SK-N-SH (cell line): ENCODE measurements around the gene GAB2. TPM values are rescaled to one million over a fixed set of nuclear protein-coding genes. Genes with fewer than 3 reads are reported as not detected.

Source experiments
- CTCF ChIA-PET: fragments of 300-600, 350-600 bp; formaldehyde crosslinking; extraction: SDS; loops from one replicate; lab custom pipeline; 2021; lab: Yijun Ruan, JAX
- POLR2A ChIA-PET: fragments of 350-600 bp; sonication (Branson Sonifier 250); formaldehyde crosslinking; extraction: SDS; loops from one replicate; lab custom pipeline; 2020; ENCODE audit warnings: antibody characterized with exemption, inconsistent platforms; lab: Yijun Ruan, JAX
- DNase-seq: peaks from one replicate; pipeline ENCODE4 v3.0.0; 2012
- H2AFZ ChIP-seq: fragments of 200-600 bp; sonication (generic); 2 replicates; pipeline ENCODE4 v1.8.1; 2016; ENCODE audit warnings: antibody characterized with exemption, mild to moderate bottlenecking, low read depth
- H3F3A ChIP-seq: fragments of 200-600 bp; sonication (generic); replicated peaks from 2 replicates; pipeline ENCODE3; 2016; ENCODE audit warnings: antibody characterized with exemption, mild to moderate bottlenecking; ENCODE audit not compliant: insufficient read depth
- H3K27ac ChIP-seq, 2 experiments: fragments of 200-500 bp in 1 of 2; fragments of 200-600 bp in 1 of 2; sonication (Bioruptor generic) in 1 of 2; sonication (generic), shearing (Covaris generic) in 1 of 2; 2 replicates each; pipeline versions ENCODE4 v1.5.1 to v1.6.1; 2014 to 2016; ENCODE audit warnings: low read depth in 2 of 2, inconsistent platforms in 1 of 2, low read length in 1 of 2, mild to moderate bottlenecking in 1 of 2, mixed read lengths in 1 of 2
- H3K27me3 ChIP-seq: fragments of 200-600 bp; sonication (generic), shearing (Covaris generic); 2 replicates; pipeline ENCODE4 v1.6.1; 2016; ENCODE audit warnings: mixed run types; ENCODE audit not compliant: insufficient read depth
- H3K36me3 ChIP-seq, 2 experiments: fragments of 200-500 bp in 1 of 2; fragments of 200-600 bp in 1 of 2; sonication (Bioruptor generic) in 1 of 2; sonication (generic) in 1 of 2; replicated peaks in 1 of 2; 2 replicates each; pipeline versions ENCODE3 to v1.5.1; 2014 to 2016; ENCODE audit warnings: low read length in 1 of 2, mild to moderate bottlenecking in 1 of 2; ENCODE audit not compliant: insufficient read depth in 2 of 2, control insufficient read depth in 1 of 2
- H3K4me1 ChIP-seq, 2 experiments: fragments of 200-500 bp in 1 of 2; fragments of 200-600 bp in 1 of 2; sonication (Bioruptor generic) in 1 of 2; sonication (generic), shearing (Covaris generic) in 1 of 2; 2 replicates each; pipeline versions ENCODE4 v1.5.1 to v1.6.1; 2014 to 2016; ENCODE audit warnings: low read depth in 1 of 2, low read length in 1 of 2, mixed run types in 1 of 2; ENCODE audit not compliant: insufficient read depth in 2 of 2, control insufficient read depth in 1 of 2
- H3K4me2 ChIP-seq: fragments of 200-600 bp; sonication (generic), shearing (Covaris generic); 2 replicates; pipeline ENCODE4 v1.6.1; 2017; ENCODE audit warnings: mixed run types
- H3K4me3 ChIP-seq, 2 experiments: fragments of 200-500 bp in 1 of 2; fragments of 200-600 bp in 1 of 2; sonication (Bioruptor generic) in 1 of 2; sonication (generic), shearing (Covaris generic) in 1 of 2; 2 replicates each; pipeline versions ENCODE4 v1.5.1 to v1.8.1; 2014 to 2016; ENCODE audit warnings: low read depth in 2 of 2, inconsistent platforms in 1 of 2, low read length in 1 of 2, mild to moderate bottlenecking in 1 of 2, mixed read lengths in 1 of 2, moderate library complexity in 1 of 2
- H3K79me2 ChIP-seq: fragments of 200-600 bp; sonication (generic); 2 replicates; pipeline ENCODE4 v1.8.1; 2017; ENCODE audit warnings: mild to moderate bottlenecking; ENCODE audit not compliant: insufficient read depth
- H3K9ac ChIP-seq: fragments of 200-600 bp; sonication (generic); 2 replicates; pipeline ENCODE4 v1.6.1; 2017; ENCODE audit warnings: mixed run types
- H3K9me2 ChIP-seq: fragments of 200-600 bp; sonication (generic); 2 replicates; pipeline ENCODE4 v1.6.1; 2017; ENCODE audit warnings: mixed run types
- H3K9me3 ChIP-seq: fragments of 200-600 bp; sonication (generic); 2 replicates; pipeline ENCODE4 v1.6.1; 2017; ENCODE audit warnings: mixed run types, mild to moderate bottlenecking, moderate library complexity
- H4K20me1 ChIP-seq: fragments of 200-600 bp; sonication (generic); 2 replicates; pipeline ENCODE4 v1.6.1; 2017; ENCODE audit warnings: mild to moderate bottlenecking, mixed run types; ENCODE audit not compliant: insufficient read depth
- ELF1 ChIP-seq: IDR thresholded peaks from 2 replicates; pipeline ENCODE4 v1.4.0; 2012
- EZH2phosphoT487 ChIP-seq: fragments of 200-600 bp; sonication (generic); IDR thresholded peaks from 2 replicates; pipeline ENCODE4 v1.6.1; 2017; ENCODE audit warnings: low read depth, mixed run types, mild to moderate bottlenecking, antibody characterized with exemption, moderate library complexity, borderline replicate concordance
- FOXM1 ChIP-seq: IDR thresholded peaks from 2 replicates; pipeline ENCODE4 v1.4.0; 2012; ENCODE audit warnings: low read depth, mild to moderate bottlenecking
- GATA2 ChIP-seq: sonication (generic); formaldehyde crosslinking; IDR thresholded peaks from 2 replicates; pipeline ENCODE4 v1.5.0; 2020; ENCODE audit warnings: mild to moderate bottlenecking, missing genetic modification reagents
- JUND ChIP-seq: IDR thresholded peaks from 2 replicates; pipeline ENCODE4 v1.4.0; 2012
- MAX ChIP-seq: IDR thresholded peaks from 2 replicates; pipeline ENCODE4 v1.4.0; 2012; ENCODE audit warnings: low read depth
- MEF2A ChIP-seq: IDR thresholded peaks from 2 replicates; pipeline ENCODE4 v1.4.0; 2012; ENCODE audit warnings: low read depth, borderline replicate concordance
- NRF1 ChIP-seq: IDR thresholded peaks from 2 replicates; pipeline ENCODE4 v1.6.1; 2012; ENCODE audit warnings: low read depth, mild to moderate bottlenecking, low read length
- RAD21 ChIP-seq: IDR thresholded peaks from 2 replicates; pipeline ENCODE4 v1.6.1; 2012; ENCODE audit warnings: mild to moderate bottlenecking, low read length
- REST ChIP-seq: IDR thresholded peaks from 2 replicates; pipeline ENCODE4 v1.6.1; 2012; ENCODE audit warnings: mild to moderate bottlenecking, low read depth, low read length, moderate library complexity
- SMC3 ChIP-seq: IDR thresholded peaks from 2 replicates; pipeline ENCODE4 v1.6.1; 2012; ENCODE audit warnings: low read depth, low read length, improper control_type of control experiment
- USF1 ChIP-seq: IDR thresholded peaks from 2 replicates; pipeline ENCODE4 v1.4.0; 2012; ENCODE audit warnings: low read depth, borderline replicate concordance
- YY1 ChIP-seq: IDR thresholded peaks from 2 replicates; pipeline ENCODE4 v1.4.0; 2012; ENCODE audit warnings: low read depth, mild to moderate bottlenecking
- WGBS: methylation state at CpG from one replicate; pipeline ENCODE4 v1.1.6; 2017; ENCODE audit warnings: low lambda C conversion rate; 5-methylcytosine and 5-hydroxymethylcytosine counted together
- polyA plus RNA-seq, 3 experiments: library from polyadenylated mRNA; depleted of rRNA; stranded (reverse); fragments of >200 nt; gene quantifications; 2 replicates each; pipeline ENCODE4 v1.2.3, GENCODE V29; 2012
- TF ChIP-seq, protein P1 (sequence below): fragments of 200-600 bp; sonication (generic); IDR thresholded peaks from 2 replicates; pipeline ENCODE4 v1.6.1; 2017; ENCODE audit warnings: antibody characterized with exemption, mild to moderate bottlenecking, moderate library complexity
- TF ChIP-seq, protein P2 (sequence below): fragments of 150-350 bp; IDR thresholded peaks from 2 replicates; pipeline ENCODE4 v1.6.1; 2017; ENCODE audit warnings: antibody characterized with exemption, low read length, low read depth, borderline replicate concordance

Gene GAB2
- polyA plus RNA-seq, 1 of the 3 experiments (the other 2 are of a cell fraction): 5.6 TPM

GRCh38 chr11:78192223-78192719 is 225.3 kb downstream of the GAB2 start (continued):
- TF ChIP-seq MAX: no peak

DNA sequence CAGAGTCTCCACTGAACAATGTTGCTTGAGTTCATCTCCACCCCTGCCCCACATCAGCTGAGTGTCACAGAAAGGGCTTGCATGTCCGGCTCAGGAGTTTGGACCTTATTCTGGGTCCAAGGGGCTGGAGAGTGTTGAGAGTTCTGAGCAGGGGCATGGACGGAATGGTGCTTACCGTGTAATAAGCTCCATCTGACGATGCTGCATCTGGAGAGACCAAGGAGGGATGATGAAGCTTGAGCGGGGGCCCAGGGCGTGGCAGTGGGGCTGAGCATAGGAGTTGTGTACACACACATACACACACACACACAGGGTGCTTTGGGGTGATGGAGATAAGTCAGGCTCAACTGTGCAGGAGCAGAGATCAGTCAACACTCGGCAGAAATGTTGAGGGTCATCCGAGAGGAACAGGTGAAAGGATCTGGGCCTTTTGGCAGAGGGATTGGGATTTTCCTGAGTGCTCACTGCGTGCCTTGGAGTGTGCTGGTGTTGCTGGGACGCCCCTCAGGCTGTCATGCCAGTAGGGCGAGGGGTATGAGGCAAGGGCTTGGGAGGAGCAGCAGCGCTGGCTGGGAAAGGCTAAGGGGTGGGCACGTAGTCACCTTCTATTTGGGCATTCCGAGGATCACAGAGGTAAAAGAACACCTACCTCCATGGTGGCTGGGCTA is 226.6 kb downstream of the GAB2 start:
- 91% methylated on average over 11 of the region's 14 CpGs for WGBS
- H3K36me3 ChIP-seq: no peaks in the 10 kb centered on the region
- no peaks in the 10 kb centered on the region for H3K27me3 ChIP-seq
- H3K27ac ChIP-seq: no peak overlapping the region
- no peaks in the 10 kb centered on the region for H3K9me2 ChIP-seq
- ChIA-PET POLR2A (no interaction called here), CTCF (interaction anchor here (1.6 to 3.2 kb wide), 2 partner anchors 227 to 373 kb away, joined by 3 to 12 read pairs; partner anchors contain the start of gene GAB2)
- peaks cover 5% of the 10 kb centered on the region for H3F3A ChIP-seq
- H2AFZ ChIP-seq: no peak overlapping the region
- peaks cover 74% of the 10 kb centered on the region for H3K79me2 ChIP-seq
- 0 out of 2 replicates have a peak, but pooled peaks cover 10% of the 10 kb centered on the region for H4K20me1 ChIP-seq
- H3K9me3 ChIP-seq: no peaks in the 10 kb centered on the region
- DNase-seq: no peak
- TF ChIP-seq YY1: no peak
- no peak for TF ChIP-seq MEF2A
- no peak for TF ChIP-seq FOXM1
- TF ChIP-seq JUND: no peak
- TF ChIP-seq SMC3: no peak
- TF ChIP-seq NRF1: no peak
- TF ChIP-seq, protein P1, sequence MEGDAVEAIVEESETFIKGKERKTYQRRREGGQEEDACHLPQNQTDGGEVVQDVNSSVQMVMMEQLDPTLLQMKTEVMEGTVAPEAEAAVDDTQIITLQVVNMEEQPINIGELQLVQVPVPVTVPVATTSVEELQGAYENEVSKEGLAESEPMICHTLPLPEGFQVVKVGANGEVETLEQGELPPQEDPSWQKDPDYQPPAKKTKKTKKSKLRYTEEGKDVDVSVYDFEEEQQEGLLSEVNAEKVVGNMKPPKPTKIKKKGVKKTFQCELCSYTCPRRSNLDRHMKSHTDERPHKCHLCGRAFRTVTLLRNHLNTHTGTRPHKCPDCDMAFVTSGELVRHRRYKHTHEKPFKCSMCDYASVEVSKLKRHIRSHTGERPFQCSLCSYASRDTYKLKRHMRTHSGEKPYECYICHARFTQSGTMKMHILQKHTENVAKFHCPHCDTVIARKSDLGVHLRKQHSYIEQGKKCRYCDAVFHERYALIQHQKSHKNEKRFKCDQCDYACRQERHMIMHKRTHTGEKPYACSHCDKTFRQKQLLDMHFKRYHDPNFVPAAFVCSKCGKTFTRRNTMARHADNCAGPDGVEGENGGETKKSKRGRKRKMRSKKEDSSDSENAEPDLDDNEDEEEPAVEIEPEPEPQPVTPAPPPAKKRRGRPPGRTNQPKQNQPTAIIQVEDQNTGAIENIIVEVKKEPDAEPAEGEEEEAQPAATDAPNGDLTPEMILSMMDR: no peak
- no peak for TF ChIP-seq ELF1
- no peak for TF ChIP-seq USF1
- no peak for TF ChIP-seq GATA2 (CRISPR knock-in tag)
- no peak for TF ChIP-seq REST
- no peak for TF ChIP-seq EZH2phosphoT487
- TF ChIP-seq RAD21: no peak
- TF ChIP-seq, protein P2, sequence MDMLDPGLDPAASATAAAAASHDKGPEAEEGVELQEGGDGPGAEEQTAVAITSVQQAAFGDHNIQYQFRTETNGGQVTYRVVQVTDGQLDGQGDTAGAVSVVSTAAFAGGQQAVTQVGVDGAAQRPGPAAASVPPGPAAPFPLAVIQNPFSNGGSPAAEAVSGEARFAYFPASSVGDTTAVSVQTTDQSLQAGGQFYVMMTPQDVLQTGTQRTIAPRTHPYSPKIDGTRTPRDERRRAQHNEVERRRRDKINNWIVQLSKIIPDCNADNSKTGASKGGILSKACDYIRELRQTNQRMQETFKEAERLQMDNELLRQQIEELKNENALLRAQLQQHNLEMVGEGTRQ: no peak
- peak overlapping the region; percentile 86; the same call in 1 of the 2 replicates for H3K4me2 ChIP-seq
- H3K4me3 ChIP-seq: no peak overlapping the region
- peaks cover 12 to 32% of the 10 kb centered on the region in 2 experiments; a peak in 3 of 4 replicates for H3K4me1 ChIP-seq
- no peak overlapping the region for H3K9ac ChIP-seq
